ENCODE measurements around the gene EIF1B. TPM values are rescaled to one million over a fixed set of nuclear protein-coding genes. Genes with fewer than 3 reads are reported as not detected.

The EIF1B gene
- total RNA-seq, 1 experiment from 2014 or later = 25.0 TPM

GRCh38 chr3:40312661-40313226, 3.2 kb downstream of the EIF1B start:
- ChIA-PET CTCF (no interaction called here), POLR2A (no interaction called here)
- TF ChIP-seq SIN3A (IDR thresholded peaks at IDR 0.05; ENCODE audit: borderline replicate concordance, insufficient read depth, low read depth, low read length) = no peak
- TF ChIP-seq, protein P1, sequence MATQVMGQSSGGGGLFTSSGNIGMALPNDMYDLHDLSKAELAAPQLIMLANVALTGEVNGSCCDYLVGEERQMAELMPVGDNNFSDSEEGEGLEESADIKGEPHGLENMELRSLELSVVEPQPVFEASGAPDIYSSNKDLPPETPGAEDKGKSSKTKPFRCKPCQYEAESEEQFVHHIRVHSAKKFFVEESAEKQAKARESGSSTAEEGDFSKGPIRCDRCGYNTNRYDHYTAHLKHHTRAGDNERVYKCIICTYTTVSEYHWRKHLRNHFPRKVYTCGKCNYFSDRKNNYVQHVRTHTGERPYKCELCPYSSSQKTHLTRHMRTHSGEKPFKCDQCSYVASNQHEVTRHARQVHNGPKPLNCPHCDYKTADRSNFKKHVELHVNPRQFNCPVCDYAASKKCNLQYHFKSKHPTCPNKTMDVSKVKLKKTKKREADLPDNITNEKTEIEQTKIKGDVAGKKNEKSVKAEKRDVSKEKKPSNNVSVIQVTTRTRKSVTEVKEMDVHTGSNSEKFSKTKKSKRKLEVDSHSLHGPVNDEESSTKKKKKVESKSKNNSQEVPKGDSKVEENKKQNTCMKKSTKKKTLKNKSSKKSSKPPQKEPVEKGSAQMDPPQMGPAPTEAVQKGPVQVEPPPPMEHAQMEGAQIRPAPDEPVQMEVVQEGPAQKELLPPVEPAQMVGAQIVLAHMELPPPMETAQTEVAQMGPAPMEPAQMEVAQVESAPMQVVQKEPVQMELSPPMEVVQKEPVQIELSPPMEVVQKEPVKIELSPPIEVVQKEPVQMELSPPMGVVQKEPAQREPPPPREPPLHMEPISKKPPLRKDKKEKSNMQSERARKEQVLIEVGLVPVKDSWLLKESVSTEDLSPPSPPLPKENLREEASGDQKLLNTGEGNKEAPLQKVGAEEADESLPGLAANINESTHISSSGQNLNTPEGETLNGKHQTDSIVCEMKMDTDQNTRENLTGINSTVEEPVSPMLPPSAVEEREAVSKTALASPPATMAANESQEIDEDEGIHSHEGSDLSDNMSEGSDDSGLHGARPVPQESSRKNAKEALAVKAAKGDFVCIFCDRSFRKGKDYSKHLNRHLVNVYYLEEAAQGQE (IDR thresholded peaks at IDR 0.05; ENCODE audit: insufficient read depth in 1 of 2, low read depth in 2 of 2, low read length in 1 of 2) = no peak
- no peak for TF ChIP-seq TCF7L2 (IDR thresholded peaks at IDR 0.05; ENCODE audit: low read depth, low read length)
- no peak for TF ChIP-seq POLR2AphosphoS5 (IDR thresholded peaks at IDR 0.05; ENCODE audit: low read depth, low read length)
- TF ChIP-seq CTCF (IDR thresholded peaks at IDR 0.05) = no peak
- no peaks in the 10 kb centered on the region for H3K9me3 ChIP-seq (ENCODE audit: control insufficient read depth, insufficient read depth, low read depth, low read length)
- H3K27me3 ChIP-seq (ENCODE audit: control insufficient read depth, insufficient read depth, low read length) = no peaks in the 10 kb centered on the region
- ATAC-seq = no peak
- intact Hi-C loops (cut with micrococcal nuclease; ENCODE audit: unreplicated experiment) (no loop called here), in situ Hi-C loops (cut with HindIII; ENCODE audit: low pct_unique_long_range_greater_than_20kb, low sequenced_read_pairs) (no loop called here)
- no TSS peak for BruUV-seq (replicated peaks)
- peaks cover 23% of the 10 kb centered on the region for H3K36me3 ChIP-seq (ENCODE audit: control insufficient read depth, insufficient read depth, low read length)
- no peak overlapping the region for H3K4me3 ChIP-seq (ENCODE audit: low read depth in 2 of 2, low read length in 2 of 2)
- DNase-seq (ENCODE audit: low read depth, low spot score) = no peak
- no peak overlapping the region for H3K27ac ChIP-seq (ENCODE audit: low read length)
- H3K4me1 ChIP-seq (ENCODE audit: control insufficient read depth, insufficient read depth, low read length) = no peaks in the 10 kb centered on the region; the same call in 1 of the 2 replicates

GRCh38 chr3:40313975-40314860, 4.7 kb downstream of the EIF1B start:
- BruUV-seq (replicated peaks) = no TSS peak
- Histone ChIP-seq H3K4me1 (ENCODE audit: control insufficient read depth, insufficient read depth, low read length) (no peaks in the 10 kb centered on the region; the same call in 1 of the 2 replicates), H3K9me3 (ENCODE audit: control insufficient read depth, insufficient read depth, low read depth, low read length) (no peaks in the 10 kb centered on the region), H3K4me3 (ENCODE audit: low read depth in 2 of 2, low read length in 2 of 2) (no peak overlapping the region), H3K27ac (ENCODE audit: low read length) (no peak overlapping the region), H3K36me3 (ENCODE audit: control insufficient read depth, insufficient read depth, low read length) (peaks cover 23% of the 10 kb centered on the region), H3K27me3 (ENCODE audit: control insufficient read depth, insufficient read depth, low read length) (no peaks in the 10 kb centered on the region)
- intact Hi-C loops (cut with micrococcal nuclease; ENCODE audit: unreplicated experiment) = no loop called here
- TF ChIP-seq TCF7L2 (IDR thresholded peaks at IDR 0.05; ENCODE audit: low read depth, low read length) = no peak
- TF ChIP-seq SIN3A (IDR thresholded peaks at IDR 0.05; ENCODE audit: borderline replicate concordance, insufficient read depth, low read depth, low read length) = no peak
- ATAC-seq (no peak), DNase-seq (ENCODE audit: low read depth, low spot score) (no peak)
- POLR2A ChIA-PET = no interaction called here
- in situ Hi-C loops (cut with HindIII; ENCODE audit: low pct_unique_long_range_greater_than_20kb, low sequenced_read_pairs) = no loop called here
- CTCF ChIA-PET = no interaction called here
